IPS-NIHi7 (cell line): ENCODE data around the gene ANKS1B.
"Not testable (repeated sequence)": the region's sequence is repeated elsewhere in the genome, so short reads cannot be mapped to it uniquely, and the experiment has no call there.

Experiments
- DNase-seq: peaks from one replicate; pipeline ENCODE4 v3.0.0; 2012; ENCODE audit warnings: mixed read lengths; ENCODE audit errors: extremely low spot score

The ANKS1B gene

DNA sequence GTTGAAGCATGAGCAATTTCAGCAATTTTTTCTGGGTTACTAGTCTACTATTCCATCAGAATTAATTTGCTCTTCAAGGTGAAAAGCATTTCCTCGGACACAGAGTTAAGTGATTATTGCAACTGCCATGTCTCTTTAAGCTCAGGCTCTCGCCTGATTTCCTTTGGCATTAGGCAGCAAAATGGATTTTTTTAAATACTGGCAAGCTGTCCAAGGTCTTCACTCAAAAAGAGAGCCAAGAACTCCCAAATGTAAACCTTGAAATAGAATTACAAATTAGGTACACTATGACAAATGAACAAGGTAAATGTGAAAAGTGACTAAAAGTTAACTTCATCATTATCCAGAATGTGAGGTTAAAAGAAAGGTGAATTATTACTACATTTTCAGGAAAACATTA is 225.3 kb downstream of the ANKS1B start:
- DNase-seq, result no peak

DNA sequence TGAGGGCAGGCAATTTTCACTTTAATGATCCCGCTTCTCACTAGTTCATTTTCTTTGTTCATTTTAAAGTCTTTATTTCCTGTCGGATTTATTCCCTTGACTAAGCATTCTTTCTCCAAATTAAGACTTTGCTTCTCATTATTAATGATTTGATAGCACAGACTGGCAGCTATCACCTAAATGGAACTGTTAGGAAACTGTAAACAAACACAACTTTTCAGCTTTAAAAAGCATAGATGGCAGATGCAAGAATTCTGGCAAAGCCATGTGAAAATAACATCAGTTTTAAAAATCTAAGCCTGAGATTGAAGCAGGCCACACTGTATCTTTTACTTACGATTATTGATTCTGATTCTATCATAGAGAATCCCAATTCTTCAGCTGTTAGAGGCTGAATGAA is 225.7 kb downstream of the ANKS1B start:
- DNase-seq, result no peak

DNA sequence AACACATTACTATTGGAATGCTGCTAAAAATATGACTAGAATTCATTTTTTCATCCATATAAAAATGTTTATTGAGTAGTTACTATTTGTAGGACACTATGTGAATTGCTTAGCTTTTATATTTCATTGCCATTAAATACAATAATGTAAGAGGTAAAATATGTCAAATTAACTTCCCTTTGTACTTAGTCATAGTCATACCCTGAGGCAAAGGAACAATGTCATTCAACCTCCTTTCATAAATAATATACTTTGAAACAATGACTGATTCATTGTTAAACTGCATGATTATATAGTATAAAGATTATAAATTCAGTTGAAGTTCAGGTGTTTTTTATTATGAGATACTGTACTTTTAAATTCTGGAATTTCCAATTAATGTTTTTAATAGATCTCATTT is 232.0 kb downstream of the ANKS1B start:
- no peak for DNase-seq

DNA sequence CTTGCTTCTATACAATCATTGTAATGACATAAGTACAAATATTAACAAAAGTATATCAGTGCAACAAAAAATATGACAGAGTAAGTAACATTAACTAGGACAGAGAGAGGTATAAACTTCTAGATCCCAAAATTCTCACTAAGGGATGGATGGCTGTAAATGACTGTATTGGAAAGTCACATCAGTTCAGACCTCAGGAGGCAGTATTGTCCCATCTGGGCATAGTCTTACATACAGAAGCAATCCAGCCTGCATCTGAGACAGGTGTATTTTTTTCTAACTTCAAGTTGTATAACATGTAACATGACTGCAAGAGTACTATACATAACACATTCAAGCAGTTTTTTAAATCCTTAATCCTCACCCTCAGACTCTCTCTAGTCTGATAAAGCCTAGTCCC is 238.2 kb downstream of the ANKS1B start:
- peak; percentile 17 for DNase-seq

DNA sequence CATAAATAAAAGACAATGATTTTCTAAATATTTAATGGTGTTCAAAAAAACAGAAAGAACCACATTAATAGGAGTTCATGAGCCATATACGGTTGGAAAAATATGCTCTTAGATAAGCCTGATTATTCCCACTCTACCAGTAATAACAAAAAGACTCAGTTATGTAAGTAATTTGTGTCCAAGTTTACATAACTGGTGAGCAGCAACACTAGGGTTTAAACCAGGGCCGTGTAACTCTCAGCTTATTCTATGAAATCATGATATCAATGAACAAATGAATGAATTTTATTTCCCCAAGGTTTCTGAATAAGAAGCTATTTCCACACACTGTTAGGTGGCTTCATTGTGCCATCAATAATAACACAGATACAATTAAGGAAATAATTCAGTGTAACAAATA is 238.8 kb downstream of the ANKS1B start:
- DNase-seq, result no peak

DNA sequence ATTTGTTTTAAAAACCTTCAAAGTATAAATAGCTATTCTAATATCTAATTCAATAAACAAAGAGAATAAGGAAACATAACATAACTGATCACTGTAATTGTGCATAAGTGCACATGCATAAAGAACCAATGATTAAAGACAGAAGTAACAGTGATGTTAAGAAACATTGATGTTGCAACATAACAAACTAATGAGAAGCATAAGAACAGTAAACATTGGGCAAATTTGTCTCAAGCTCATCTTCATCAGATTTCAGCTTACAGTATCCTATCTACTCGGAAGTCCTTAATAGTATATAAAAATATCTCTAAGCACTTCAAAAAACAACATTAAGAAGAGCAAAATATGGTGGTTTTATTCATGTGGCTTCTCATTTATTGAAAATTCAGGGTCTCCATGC is 239.6 kb downstream of the ANKS1B start:
- DNase-seq, result no peak

DNA sequence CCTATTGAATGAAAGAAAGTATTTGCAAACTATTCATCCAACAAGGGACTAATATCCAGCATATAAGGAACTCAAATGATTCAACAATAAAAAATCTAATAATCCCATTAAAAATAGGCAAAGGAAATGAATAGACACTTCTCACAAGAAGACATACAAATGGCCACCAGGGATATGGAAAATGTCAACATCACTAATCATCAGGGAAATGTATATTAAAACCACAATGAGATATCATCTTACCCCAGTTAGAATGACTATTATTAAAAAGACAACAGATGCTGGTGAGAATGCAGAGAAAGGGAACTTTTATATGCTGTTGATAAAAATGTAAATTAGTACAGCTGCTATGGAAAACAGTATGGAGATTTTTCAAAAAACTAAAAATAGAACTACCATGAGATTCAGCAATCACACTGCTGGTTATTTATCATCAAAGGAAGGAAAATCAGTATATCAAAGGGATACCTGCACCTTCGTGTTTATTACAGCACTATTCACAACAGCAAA is 247.9 kb downstream of the ANKS1B start:
- no peak for DNase-seq

DNA sequence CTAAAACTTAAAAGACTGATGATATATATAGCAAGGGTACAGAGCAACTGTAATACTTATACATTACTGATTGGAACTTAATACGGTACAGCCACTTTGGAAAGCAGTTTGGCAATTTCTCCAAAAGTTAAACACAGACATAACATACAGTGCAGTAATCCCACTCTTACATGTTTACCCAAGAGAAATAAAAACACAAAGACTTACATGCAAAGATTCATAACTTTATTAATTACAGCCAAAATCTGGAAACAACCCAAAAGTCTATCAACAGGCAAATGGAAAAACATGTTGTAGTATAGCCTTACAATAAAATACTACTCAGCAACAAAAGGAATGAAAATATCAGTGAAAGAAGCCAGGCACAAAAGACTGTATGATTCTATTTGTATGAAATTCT is 252.6 kb downstream of the ANKS1B start:
- no peak for DNase-seq

DNA sequence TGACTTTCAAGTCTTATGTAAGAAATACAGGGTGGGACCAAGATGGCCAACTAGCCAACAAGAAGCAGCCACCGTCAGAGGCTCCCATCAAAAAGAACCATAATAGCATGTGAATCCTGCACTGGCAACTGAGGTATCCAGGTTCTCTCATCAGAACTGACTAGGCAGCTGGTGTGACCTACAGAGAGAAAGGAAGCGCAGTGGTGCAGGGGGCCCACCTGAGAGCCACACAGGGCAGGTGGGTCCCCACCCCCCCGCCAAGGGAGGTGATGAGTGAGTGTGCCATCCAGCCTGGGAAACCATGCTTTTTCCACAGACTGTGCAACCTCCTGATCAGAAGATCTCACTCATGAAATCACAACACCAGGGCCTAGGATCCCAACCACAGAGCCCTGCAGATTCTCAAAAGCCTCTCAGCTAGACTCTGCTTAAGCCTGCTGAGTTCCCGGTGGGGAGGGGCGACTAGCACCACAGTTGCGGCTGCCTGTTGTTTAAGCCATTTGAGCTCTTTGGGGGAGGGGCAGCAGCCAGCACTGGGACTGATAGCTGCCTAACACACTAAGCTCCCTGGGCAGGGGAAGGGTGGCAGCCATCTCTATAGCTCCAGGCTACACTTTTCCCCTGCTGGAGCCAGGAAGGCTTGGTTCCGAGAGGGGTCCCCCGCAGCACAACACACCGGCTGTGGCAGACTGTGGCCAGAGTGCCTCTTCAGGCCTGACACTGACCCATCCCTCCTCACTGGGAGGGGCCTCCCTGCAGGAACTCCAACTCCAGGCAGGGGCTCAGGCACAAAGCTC is 261.8 kb downstream of the ANKS1B start:
- DNase-seq, result peak; percentile 27

DNA sequence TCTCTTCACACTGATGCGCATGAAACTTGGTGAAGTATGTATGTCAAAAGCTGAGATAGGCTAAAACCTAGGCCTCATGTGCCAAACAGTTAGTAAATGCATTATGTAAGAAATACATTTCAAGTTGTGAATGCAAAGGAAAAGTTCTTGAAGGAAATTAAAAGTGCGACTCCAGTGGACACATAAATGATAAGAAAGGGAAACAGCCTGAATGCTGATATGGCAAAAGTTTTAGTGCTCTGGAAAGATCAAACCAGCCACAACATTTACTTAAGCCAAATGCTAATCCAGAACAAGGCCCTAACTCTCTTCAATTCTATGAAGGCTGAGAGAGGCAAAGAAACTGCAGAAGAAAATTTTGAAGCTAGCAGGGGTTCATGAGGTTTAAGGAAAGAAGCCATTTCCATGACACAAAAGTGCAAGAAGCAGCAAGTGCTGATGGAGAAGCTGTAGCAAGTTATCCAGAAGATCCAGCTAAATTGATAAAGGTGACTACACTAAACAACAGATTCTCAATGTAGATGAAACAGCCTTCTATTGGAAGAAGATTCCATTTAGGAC is 262.9 kb downstream of the ANKS1B start:
- no peak for DNase-seq

DNA sequence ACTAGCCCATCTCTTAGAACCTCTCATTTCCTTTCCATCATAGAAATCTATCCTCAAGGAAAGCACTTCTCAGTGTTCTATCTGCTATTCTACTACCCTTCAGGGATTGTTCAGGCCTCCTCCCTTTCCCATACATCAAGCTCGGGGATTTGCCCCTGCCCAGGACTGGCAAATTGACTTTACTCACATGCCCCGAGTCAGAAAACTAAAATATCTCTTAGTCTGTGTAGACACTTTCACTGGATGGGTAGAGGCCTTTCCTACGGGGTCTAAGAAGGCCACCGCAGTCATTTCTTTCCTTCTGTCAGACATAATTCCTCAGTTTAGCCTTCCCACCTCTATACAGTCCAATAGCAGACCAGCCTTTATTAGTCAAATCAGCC is 264.7 kb downstream of the ANKS1B start:
- DNase-seq, result not testable (repeated sequence)

DNA sequence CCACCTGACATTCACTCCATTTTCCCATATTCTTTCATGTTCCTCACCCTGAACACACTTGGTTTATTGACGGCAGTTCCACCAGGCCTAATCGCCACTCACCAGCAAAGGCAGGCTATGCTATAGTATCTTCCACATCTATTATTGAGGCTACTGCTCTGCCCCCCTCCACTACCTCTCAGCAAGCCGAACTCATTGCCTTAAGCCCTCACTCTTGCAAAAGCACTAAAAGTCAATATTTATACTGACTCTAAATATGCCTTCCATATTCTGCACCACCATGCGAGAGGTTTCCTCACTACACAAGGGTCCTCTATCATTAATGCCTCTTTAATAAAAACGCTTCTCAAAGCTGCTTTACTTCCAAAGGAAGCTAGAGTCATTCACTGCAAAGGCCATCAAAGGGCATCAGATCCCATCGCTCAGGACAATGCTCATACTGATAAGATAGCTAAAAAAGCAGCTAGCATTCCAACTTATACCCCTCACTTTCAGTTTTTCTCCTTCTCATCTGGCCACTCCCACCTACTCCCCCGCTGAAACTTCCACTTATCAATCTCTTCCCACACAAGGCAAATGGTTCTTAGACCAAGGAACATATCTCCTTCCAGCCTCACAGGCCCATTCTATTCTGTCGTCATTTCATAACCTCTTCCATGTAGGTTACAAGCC is 265.2 kb downstream of the ANKS1B start:
- not testable (repeated sequence) for DNase-seq

DNA sequence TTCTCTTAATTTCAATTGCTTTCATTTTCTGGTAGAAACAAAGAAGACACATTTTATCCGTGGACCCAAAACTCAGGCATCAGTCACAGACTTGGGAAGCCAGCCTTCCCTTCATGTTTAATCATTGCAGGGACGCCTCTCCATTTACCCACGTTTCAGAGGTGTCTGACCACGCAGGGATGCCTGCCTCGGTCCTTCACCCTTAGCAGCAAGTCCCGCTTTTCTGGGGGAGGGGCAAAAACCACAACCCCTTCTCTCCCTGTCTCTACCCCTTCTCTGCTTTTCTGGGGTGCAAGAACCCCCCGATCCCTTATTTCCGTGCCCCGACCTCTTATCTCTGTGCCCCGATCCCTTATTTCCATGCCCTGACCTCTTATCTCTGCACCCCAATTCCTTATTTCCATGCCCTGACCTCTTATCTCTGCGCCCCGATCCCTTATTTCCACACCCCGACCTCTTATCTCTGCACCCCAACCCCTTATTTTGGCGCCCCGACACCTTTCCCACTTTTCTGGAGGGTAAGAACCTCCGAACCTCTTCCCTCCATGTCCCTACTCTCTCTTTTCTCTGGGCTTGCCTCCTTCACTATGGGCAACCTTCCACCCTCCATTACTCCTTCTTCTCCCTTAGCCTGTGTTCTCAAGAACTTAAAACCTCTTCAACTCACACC is 268.8 kb downstream of the ANKS1B start:
- not testable (repeated sequence) for DNase-seq

DNA sequence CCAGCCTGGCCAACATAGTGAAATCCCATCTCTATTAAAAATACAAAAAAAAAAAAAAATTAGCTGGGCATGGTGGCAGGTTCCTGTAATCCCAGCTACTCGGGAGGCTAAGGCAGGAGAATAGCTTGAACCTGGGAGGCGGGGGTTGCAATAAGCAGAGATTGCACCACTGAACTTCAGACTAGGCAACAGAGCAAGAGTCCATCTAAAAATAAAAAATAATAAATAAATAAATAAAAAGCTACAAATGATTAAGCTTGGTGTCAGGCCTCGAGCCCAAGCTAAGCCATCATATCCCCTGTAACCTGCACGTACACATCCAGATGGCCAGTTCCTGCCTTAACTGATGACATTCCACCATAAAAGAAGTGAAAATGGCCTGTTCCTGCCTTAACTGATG is 269.8 kb downstream of the ANKS1B start:
- not testable (repeated sequence) for DNase-seq

DNA sequence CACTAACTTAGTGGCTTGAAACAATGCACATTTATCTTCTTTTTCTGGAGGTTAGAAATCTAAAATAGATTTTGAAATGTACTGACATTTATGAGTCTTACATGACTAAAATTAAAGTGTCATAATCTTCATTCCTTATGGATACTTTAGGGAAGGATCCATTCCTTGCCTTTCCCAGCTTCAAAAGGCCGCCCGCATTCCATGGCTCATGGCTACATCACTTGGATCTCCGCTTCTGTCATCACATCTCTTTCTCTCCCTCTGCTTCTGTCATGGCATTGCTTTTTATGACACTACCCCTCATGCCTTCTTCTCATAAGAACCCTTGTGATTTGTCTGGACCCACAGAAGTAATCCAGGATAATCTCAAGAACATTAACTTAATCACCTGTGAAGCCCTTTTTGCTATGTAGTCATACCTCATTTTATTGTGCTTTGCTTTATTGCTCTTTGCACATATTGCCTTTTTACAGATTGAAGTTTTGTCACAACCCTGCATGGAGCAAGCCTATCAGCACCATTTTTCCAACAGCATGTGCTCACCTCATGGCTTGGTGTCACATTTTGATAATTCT is 270.7 kb downstream of the ANKS1B start:
- DNase-seq, result no peak

DNA sequence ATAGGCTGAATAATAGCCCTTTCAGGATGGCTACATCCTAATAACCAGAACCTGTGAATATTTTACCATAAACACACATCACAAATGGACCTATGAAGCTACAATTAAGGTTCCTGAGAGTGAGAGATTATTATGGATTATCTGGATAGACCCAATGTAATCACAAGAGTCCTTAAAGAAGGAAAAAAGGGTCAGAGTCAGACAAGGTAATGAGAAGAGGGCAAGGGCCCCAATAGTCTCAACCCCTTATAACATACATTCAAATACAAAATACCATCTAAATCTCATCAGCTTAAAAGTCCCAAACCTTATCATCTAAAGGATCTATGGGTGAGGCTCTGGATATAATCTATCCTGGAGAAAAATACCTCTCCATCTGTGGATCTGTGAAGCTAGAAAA is 272.5 kb downstream of the ANKS1B start:
- no peak for DNase-seq

DNA sequence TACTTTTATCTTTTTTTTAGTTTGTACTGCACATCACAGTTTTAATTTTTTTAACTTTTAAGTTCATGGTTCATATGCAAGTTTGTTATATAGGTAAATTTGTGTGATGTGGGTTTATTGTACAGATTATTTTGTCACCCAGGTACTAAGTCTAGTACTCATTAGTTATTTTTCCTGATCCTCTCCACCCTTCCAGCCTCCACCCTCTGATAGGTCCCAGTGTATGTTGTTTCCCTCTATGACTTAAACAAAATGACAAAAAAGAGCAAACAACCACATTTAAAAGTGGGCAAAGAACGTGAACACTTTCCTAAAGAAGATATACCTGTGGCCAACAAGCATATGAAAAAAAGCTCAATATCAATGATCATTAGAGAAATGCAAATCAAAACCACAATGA is 273.5 kb downstream of the ANKS1B start:
- DNase-seq, result no peak

DNA sequence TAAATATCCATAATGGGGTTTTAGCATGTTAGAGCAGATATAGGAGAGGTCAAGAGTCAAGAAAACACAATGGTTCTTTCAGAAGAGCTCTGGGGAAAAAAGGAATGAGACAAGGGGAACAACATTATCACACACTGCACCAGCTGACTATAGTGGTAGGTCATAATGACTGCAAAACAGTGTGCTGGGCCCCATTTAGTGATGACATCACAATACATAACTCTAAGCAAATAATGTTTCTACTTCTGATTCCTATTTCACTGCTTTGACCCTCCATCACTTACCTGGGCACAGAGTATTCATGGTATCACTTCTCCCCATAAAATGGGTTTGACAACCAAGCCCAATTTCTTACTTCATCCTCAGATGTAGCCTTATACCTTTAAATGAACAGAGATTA is 275.1 kb downstream of the ANKS1B start:
- DNase-seq, result no peak

DNA sequence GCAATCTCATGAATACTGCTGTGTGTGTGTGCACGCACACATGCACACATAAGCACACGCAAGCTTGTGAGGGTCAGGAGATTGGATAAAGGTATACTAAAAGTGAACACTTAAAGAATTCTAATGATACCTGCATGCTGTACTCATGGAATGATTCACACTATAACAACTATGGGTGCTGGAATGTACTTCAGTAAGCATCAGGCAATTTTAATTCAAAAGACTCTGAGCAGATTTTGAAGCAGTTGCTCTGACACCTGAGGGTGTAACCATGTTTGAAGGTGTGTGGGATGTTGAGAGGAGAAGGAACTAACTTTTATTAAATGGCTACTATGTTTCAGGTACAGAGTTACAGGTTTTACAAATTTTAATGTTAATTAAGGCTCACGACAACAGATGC is 275.6 kb downstream of the ANKS1B start:
- DNase-seq, result no peak

DNA sequence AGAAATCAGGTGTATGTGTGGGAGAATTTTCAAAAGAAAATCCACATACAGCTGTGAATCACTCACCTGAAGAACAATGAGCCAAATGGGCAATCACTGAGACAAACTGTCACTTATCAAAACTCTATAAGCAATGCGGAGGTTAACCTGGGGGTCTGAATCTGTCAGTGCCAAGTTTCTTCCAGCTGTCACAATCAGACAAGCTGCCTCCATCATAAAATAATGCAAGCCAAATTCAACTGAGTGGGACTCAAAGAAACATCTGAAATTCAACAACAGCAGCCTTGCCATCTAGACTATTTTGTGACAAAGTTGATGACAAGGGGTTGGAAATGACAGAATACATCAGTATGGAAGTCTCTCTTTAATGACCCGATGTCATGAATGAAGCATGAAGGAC is 276.9 kb downstream of the ANKS1B start:
- no peak for DNase-seq

DNA sequence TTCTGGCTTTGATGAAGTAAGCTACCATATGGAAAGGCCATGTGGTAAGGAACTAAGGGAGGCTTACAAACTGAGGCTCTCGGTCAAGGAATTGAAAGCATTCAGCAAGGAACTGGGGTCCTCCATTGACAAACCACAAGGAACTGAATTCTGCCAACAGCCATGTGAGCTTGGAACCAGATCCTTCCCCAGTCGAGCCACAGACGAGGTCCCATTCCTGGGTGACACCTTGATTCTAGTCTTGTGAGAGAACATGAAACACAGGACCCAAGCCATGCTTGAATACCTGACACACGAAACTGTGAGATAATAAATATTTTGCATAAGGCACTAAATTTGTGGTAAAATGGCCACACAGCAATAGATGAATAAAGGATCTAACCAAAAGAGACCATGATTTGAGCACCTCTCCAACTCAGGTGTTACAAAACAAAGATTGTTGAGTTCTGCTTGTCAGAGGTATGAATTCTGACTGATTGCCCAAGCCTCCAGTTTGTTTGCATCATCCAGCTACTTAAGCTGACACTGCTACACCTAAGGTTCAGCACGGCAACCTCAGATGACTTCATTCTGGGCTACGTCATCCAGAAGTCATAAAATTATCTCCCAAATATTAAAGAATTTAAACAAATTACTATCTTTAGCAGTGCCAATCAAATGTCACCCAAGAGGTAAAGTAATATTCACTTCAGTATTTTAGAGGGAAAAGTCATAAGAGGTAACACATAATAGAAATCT is 277.8 kb downstream of the ANKS1B start:
- DNase-seq, result no peak
